Neural cell (in vitro differentiated cells): ENCODE data around the gene HGF.

Source experiments
- EP300 ChIP-seq: fragments of 450-650 bp; conservative IDR thresholded peaks from 2 replicates; pipeline ENCODE4 v1.6.1; 2014; ENCODE audit warnings: antibody characterized with exemption, mild to moderate bottlenecking, moderate library complexity; ENCODE audit not compliant: poor library complexity, severe bottlenecking
- POLR2AphosphoS5 ChIP-seq: IDR thresholded peaks from 2 replicates; pipeline ENCODE4 v1.6.1; 2012
- TF ChIP-seq, protein P1 (sequence below): fragments of 450-650 bp; IDR thresholded peaks from 2 replicates; pipeline ENCODE4 v1.5.1; 2014; ENCODE audit warnings: antibody characterized with exemption, mild to moderate bottlenecking, moderate library complexity; ENCODE audit not compliant: poor library complexity, severe bottlenecking

DNA sequence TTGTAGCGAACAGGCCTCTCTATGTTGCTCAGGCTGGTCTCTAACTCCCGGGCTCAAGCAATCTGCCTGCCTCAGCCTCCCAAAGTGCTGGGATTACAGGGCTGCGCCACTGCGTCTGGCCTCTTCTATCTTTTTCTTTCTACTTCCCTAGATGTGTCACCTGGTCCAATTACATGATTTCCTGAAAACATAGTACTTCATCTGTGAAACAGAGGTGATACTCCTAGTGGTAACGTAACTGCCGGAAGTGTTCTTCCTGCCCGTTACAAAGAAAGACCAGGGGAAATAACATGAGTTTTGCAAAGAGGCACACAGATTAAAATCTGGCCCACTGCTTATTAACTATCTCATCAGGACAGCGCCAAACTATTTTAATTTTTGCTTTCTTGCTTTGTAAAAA is 18.4 kb upstream of the HGF start:
- no peak for TF ChIP-seq POLR2AphosphoS5
- TF ChIP-seq, protein P1, sequence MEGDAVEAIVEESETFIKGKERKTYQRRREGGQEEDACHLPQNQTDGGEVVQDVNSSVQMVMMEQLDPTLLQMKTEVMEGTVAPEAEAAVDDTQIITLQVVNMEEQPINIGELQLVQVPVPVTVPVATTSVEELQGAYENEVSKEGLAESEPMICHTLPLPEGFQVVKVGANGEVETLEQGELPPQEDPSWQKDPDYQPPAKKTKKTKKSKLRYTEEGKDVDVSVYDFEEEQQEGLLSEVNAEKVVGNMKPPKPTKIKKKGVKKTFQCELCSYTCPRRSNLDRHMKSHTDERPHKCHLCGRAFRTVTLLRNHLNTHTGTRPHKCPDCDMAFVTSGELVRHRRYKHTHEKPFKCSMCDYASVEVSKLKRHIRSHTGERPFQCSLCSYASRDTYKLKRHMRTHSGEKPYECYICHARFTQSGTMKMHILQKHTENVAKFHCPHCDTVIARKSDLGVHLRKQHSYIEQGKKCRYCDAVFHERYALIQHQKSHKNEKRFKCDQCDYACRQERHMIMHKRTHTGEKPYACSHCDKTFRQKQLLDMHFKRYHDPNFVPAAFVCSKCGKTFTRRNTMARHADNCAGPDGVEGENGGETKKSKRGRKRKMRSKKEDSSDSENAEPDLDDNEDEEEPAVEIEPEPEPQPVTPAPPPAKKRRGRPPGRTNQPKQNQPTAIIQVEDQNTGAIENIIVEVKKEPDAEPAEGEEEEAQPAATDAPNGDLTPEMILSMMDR, result no peak
- TF ChIP-seq EP300, result no peak
